ENCODE results near the gene KCNQ1.

Gene KCNQ1

GRCh38 chr11:2794968-2795322, 350.1 kb downstream of the KCNQ1 start:
- no peak for DNase-seq (ENCODE audit: low read depth)
- no peak overlapping the region for H3K4me3 ChIP-seq (ENCODE audit: low read depth, low read length)

GRCh38 chr11:2795491-2795991, 350.7 kb downstream of the KCNQ1 start:
- no peak for DNase-seq (ENCODE audit: low read depth)
- H3K4me3 ChIP-seq (ENCODE audit: low read depth, low read length), result no peak overlapping the region

GRCh38 chr11:2796091-2796490, 351.3 kb downstream of the KCNQ1 start:
- DNase-seq (ENCODE audit: low read depth), result no peak
- H3K4me3 ChIP-seq (ENCODE audit: low read depth, low read length), result no peak overlapping the region

- no peak overlapping the region for H3K4me3 ChIP-seq (ENCODE audit: low read depth, low read length)
- no peak for DNase-seq (ENCODE audit: low read depth)
Measured at GRCh38 chr11:2796508-2797113, 351.8 kb downstream of the KCNQ1 start.

- DNase-seq (ENCODE audit: low read depth), result no peak
- no peak overlapping the region for H3K4me3 ChIP-seq (ENCODE audit: low read depth, low read length)
Measured at GRCh38 chr11:2797121-2797711, 352.4 kb downstream of the KCNQ1 start.

- H3K4me3 ChIP-seq (ENCODE audit: low read depth, low read length), result no peak overlapping the region
- no peak for DNase-seq (ENCODE audit: low read depth)
Measured at GRCh38 chr11:2797741-2798361, 353.0 kb downstream of the KCNQ1 start.

GRCh38 chr11:2798951-2799761, 354.3 kb downstream of the KCNQ1 start:
- no peak for DNase-seq (ENCODE audit: low read depth)

GRCh38 chr11:2799881-2800654, 355.3 kb downstream of the KCNQ1 start:
- no peak for DNase-seq (ENCODE audit: low read depth)
- no peak overlapping the region for H3K4me3 ChIP-seq (ENCODE audit: low read depth, low read length)

More at GRCh38 chr11:2798951-2799761, 354.3 kb downstream of the KCNQ1 start:
- no peak overlapping the region for H3K4me3 ChIP-seq (ENCODE audit: low read depth, low read length)

- H3K4me3 ChIP-seq (ENCODE audit: low read depth, low read length), result no peak overlapping the region
- no peak for DNase-seq (ENCODE audit: low read depth)
Measured at GRCh38 chr11:2800655-2801531, 356.1 kb downstream of the KCNQ1 start.

GRCh38 chr11:2801711-2802388, 357.0 kb downstream of the KCNQ1 start:
- no peak overlapping the region for H3K4me3 ChIP-seq (ENCODE audit: low read depth, low read length)
- no peak for DNase-seq (ENCODE audit: low read depth)

GRCh38 chr11:2802389-2803185, 357.8 kb downstream of the KCNQ1 start:
- H3K4me3 ChIP-seq (ENCODE audit: low read depth, low read length), result no peak overlapping the region
- no peak for DNase-seq (ENCODE audit: low read depth)

GRCh38 chr11:2803186-2804091, 358.6 kb downstream of the KCNQ1 start:
- no peak overlapping the region for H3K4me3 ChIP-seq (ENCODE audit: low read depth, low read length)
- DNase-seq (ENCODE audit: low read depth), result no peak

- H3K4me3 ChIP-seq (ENCODE audit: low read depth, low read length), result no peak overlapping the region
- no peak for DNase-seq (ENCODE audit: low read depth)
Measured at GRCh38 chr11:2804189-2804588, 359.4 kb downstream of the KCNQ1 start.

- H3K4me3 ChIP-seq (ENCODE audit: low read depth, low read length), result no peak overlapping the region
- DNase-seq (ENCODE audit: low read depth), result no peak
Measured at GRCh38 chr11:2804701-2805387, 360.0 kb downstream of the KCNQ1 start.

GRCh38 chr11:2805388-2806056, 360.7 kb downstream of the KCNQ1 start:
- DNase-seq (ENCODE audit: low read depth), result no peak
- H3K4me3 ChIP-seq (ENCODE audit: low read depth, low read length), result no peak overlapping the region

Measured in skeletal muscle cell (primary cell).